Raji (cell line): Measurements from ENCODE around the gene SIX1.

Experiments used
- POLR2A ChIP-seq: IDR thresholded peaks from 2 replicates; pipeline ENCODE4 v1.6.1; 2011; ENCODE audit warnings: low read depth, low read length, control low read depth; ENCODE audit not compliant: insufficient read depth

The SIX1 gene

DNA sequence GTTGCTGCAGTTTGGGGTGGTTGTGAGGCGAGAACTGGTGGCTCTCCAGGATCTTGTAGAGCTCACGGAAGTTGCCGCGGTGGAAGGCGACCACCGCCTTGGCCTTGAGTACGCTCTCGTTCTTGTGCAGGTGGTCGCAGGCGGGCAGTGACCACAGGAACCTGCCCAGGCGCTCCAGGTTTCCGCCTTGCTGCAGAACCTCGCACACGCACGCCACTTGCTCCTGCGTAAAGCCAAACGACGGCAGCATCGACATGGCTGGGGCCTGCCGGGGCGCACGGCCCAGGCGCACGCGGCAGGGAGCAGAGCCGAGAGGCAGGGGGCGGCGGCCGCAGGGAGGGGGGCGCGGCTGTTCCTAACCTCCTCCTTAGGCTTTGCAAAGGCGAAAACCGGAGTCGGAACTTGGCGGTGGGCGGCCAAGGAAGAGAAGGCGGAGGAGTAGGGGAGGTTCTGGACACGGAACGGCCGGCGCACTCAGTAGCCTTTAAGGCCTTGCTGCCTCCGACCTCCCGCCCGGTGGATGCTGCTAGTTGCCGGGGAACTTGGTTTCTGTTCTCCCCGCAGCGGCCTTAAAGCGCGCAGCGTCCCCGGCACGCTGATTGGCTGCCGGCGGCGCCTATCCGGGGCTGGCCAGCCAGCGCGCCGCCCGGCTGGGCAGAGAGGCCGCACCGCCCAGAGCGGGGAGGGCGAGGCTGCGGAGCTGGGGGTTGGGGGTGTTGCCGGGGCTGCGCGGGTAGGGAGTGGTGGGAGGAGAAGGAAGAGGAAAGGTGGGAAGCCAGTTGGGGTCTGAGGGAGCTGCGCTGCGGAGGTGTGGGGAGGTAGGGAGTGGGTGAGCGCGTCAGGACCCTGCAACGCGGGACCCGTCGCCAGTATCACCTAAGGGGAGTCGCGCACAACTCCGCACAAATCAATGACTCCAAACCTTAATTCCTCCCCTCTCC, at the start of gene SIX1:
Gene SIX1 (minus strand): TSS at position 544 of the 941 bp plus-strand sequence. CDS start 288 bp downstream, at position 256.
- peak; percentile 81 for TF ChIP-seq POLR2A

- no peak for TF ChIP-seq POLR2A
Measured at GRCh38 chr14:60695327-60695726, 46.0 kb upstream of the SIX1 start.

GRCh38 chr14:60691383-60692113, 42.3 kb upstream of the SIX1 start:
- TF ChIP-seq POLR2A, result no peak

- no peak for TF ChIP-seq POLR2A
Measured at GRCh38 chr14:60686865-60687264, 37.6 kb upstream of the SIX1 start.

GRCh38 chr14:60684203-60684602, 34.9 kb upstream of the SIX1 start:
- TF ChIP-seq POLR2A, result no peak

GRCh38 chr14:60681271-60681670, 32.0 kb upstream of the SIX1 start:
- no peak for TF ChIP-seq POLR2A

GRCh38 chr14:60680511-60680910, 31.2 kb upstream of the SIX1 start:
- TF ChIP-seq POLR2A, result no peak

- no peak for TF ChIP-seq POLR2A
Measured at GRCh38 chr14:60679566-60680258, 30.4 kb upstream of the SIX1 start.

GRCh38 chr14:60677701-60678100, 28.4 kb upstream of the SIX1 start:
- no peak for TF ChIP-seq POLR2A

- TF ChIP-seq POLR2A, result no peak
Measured at GRCh38 chr14:60670989-60671388, 21.7 kb upstream of the SIX1 start.

DNA sequence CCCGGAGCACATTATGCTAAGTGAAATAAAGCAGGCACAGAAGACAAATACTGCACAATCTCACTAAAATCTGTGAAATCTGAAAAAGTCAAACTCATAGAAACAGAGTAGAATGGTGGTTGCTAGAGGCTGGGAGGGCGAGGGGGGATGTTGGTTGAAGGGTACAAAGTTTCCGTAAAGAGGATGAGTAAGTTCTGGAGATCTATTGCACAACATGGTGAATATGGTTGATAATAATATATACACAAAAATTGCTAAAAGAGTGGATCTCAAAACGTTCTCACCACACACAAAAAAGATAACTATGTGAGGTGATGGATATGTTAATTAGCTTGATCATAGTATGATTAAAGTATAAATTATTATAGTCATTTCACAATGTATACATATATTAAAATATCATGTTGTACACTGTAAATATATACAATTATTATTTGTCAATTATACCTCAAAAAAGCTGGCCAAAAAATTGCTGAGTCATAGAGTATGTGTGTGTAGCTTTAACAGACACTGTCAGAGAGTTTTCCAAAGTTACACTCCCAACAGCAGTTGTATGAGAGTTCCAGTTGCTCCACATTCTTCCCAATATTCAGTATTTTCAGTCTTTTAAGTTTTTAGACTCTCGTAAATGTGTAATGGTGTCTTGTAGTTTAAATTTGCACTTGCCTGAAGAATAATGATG, 19.3 kb upstream of the SIX1 start:
- no peak for TF ChIP-seq POLR2A

GRCh38 chr14:60665177-60665550, 15.9 kb upstream of the SIX1 start:
- TF ChIP-seq POLR2A, result no peak

DNA sequence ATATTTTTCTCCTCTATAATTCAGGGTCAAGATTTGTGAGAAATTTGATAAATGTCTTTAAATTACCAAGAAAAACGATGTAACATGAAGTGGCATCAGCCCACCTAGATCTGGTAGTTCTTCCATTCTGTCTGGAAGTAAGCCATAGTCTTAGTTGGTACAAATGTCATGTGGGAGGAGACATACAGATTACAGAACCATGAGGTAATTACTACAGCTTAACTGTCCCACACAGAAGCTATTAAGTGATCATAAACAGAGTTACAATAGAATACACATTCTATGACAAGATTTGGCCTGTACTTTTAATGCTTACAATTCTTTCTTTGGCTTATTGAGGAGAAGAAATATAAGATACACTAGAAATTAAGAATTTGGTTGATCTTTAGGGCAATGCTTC, 13.7 kb upstream of the SIX1 start:
- no peak for TF ChIP-seq POLR2A

DNA sequence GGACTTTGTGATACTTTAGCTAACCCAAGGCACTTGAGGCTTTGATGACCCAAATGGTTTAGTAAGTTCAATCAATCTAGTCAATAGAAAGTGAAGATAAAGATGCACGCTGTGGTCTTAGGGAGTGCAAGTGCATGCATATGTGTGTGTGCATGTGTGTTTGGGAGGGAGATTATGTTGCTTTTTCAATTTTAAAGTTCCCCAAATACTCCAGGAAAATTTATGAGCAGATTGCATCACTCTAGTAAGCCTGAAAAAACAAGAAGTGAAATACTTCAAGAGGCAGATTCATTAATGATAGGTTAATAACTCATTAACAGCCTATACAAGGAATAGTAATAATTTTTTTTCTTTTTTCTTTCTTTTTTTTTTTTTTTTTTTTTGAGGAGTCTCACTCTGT, 12.4 kb upstream of the SIX1 start:
- TF ChIP-seq POLR2A, result no peak

- TF ChIP-seq POLR2A, result no peak
Measured at GRCh38 chr14:60658909-60659585, 9.8 kb upstream of the SIX1 start.

DNA sequence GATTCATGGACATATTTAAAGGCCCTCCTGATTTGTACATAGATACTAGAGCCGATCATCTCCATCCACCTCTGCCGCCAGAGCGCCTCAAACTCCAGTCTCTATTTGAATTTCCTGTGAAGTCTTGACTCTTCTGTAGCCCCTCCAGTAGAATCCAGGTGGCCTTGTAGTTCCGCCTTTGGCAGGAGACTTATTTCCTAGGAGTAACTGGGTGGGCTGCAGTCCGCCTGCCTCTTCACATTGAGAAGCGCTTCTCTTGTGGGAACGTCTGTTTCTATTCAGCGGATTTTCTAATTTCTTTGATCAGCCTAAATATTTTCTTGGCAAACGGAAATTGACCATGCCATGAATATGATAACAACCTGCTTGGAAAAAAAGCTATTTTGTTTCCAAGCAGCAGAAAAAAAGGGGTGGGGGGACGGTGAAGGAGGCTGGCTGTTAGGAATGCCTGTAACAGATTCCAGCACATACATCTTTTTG, 9.0 kb upstream of the SIX1 start:
- no peak for TF ChIP-seq POLR2A
